GM04504 (cell line): ENCODE measurements around the gene CLTA.
"Not testable (repeated sequence)": the region's sequence is repeated elsewhere in the genome, so short reads cannot be mapped to it uniquely, and the experiment has no call there.

ENCODE experiments used
- DNase-seq: peaks from one replicate; pipeline ENCODE4 v3.0.0-alpha.2; 2012; ENCODE audit warnings: low read depth

The CLTA gene

DNA sequence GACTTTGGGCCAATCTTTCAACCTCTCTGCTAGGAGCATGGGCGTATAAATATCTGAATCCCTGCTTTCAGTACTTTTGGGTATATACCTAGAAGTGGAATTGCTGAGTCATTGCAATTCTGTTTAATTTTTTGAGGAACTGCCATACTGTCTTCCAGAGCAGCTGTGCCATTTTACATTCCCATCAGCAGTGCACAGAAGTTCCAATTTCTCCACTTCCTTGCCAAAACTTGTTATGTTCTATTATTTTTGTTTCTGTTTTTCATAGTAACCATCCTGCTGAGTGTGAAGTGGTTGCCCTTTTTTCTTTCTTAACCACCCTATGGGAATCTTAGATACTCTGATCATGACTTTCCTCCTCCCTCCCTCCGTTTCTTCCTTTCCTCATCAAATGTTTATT, 32.6 kb upstream of the CLTA start:
- no peak for DNase-seq

DNA sequence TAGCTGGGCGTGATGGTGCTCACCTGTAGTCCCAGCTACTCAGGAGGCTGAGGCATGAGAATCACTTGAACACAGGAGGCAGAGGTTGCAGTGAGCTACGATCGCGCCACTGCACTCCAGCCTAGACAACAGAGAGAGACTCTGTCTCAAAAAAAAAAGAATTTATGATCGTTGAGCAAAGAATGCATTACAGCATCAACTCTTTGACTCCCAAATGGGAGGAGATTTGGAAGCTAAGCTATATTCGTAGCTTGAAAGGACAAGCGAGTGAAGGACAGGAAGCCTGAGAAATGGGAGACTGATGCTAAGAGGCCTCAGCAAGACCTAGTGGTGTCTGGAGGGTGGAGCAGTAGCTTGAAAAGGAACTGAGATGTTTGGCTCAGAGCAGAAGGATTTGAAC, 31.8 kb upstream of the CLTA start:
- DNase-seq: no peak

DNA sequence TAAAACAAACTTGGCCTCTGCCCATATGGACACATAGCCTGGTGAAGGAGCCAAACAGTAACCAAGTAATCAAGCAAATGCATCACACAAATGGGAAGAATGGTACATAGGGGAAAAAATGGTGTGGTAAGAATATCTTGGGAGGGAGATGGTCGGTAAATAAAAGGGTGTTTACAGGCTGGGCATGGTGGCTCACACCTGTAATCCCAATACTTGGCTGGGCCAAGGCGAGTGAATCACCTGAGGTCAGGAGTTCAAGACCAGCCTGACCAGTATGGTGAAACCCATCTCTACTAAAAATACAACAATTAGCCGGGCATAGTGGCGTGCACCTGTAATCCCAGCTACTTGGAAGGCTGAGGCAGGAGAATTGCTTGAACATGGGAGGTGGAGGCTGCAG, 31.2 kb upstream of the CLTA start:
- DNase-seq: not testable (repeated sequence)

DNA sequence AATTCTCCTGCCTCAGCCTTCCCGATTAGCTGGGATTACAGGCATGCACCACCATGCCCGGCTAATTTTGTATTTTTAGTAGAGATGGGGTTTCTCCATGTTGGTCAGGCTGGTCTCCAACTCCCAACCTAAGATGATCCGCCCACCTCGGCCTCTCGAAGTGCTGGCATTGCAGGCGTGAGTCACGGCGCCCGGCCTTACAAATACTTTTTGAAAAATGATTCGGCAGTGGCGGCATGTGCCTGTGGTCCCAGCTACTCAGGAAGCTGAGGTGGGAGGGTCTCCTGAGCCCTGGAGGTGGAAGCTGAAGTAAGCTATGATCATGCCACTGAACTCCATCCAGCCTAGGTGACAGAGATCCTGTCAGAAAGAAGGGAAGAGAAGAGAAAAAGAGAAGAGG, 30.6 kb upstream of the CLTA start:
- not testable (repeated sequence) for DNase-seq

DNA sequence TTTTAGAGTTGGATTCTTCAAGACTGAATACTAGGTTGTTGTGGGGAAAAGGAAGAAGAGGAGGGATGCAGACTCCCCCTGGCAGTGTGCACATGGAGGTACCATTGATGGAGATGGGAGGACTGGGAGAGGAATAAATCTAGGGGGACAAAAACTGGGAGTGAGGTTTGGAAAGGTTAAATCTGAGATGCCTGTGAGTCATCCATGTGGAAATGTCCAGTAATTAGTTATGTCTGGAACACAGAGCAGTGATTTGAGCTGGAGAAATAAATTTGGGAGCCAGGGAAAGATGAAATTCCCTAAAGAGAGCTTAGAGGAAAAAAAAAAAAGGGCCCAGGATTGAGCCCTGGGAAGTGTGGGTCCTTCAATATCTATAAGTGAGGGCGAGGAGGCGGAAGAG, 29.5 kb upstream of the CLTA start:
- no peak for DNase-seq

DNA sequence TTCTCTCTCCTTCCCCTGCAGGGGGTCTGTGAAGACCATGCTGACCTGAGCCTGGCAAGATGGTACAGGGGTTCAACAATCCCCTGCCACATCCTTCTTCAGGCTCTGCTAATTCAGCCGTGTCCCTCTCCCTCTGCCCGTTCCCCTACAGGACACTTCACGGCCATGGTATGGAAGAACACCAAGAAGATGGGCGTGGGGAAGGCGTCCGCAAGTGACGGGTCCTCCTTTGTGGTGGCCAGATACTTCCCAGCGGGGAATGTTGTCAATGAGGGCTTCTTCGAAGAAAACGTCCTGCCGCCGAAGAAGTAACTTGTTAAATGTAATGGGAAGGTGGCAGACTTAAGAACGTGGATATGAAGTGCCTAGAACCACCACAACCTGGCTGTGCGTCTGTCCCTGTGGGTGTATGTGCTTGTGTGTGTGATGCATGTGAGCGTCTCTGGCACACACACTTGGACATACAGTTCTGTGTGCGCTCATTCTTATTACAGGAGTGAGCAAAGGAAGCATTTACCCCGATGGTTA, 28.4 kb upstream of the CLTA start:
- DNase-seq: no peak

DNA sequence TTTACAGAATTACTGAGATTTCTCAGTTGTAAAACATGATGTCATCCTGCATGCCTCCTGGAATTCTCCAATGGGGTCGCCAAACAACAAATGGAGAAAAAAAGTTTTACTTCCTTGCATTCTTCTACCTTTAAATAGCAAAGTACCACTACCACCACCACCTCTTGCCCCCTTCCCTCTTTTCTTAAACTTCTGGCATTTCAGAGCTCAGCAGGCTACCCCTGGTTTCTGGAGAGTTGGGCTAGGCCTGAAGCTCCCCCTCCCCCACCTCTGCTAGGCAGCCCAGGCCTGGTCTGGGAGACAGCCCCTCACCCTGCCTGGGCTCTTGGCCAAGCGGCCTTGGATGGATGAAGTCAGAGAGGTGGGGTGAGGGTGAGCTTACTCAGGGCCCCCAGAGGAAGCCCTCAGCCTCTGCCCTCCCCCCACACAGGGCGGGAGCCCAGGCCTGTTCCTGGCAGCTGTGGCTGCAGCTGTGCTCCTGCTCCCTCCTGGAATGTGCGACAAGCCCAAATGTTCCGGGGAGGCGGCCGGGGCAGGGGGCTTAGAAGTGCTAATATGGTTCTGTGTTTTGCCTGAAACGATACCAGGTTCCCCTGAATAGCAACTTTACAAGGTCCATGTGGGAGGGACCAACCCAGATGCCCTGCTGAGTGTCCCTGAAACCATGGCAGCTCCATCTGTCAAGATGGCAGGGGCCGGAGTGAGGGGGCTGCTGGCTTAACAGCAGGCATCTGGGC, 27.5 kb upstream of the CLTA start:
- DNase-seq: no peak

DNA sequence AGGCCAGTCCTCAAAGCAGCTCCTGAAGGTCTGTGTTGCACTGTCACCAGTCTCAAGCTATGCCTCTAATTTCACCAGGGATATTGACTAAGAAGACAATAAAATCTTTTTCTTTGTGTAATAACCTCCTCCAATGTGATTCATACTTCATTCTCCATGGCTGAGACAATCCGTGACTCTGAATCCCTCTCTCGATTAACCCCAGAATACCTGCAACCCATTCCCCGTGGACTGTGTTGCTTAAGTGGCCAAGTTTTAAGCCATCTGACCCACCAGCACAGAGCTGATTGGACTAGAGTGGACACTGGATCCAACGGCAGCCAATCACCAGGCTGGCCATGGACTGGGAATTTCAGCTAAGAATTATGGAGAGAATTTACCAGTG, 26.9 kb upstream of the CLTA start:
- DNase-seq: no peak

DNA sequence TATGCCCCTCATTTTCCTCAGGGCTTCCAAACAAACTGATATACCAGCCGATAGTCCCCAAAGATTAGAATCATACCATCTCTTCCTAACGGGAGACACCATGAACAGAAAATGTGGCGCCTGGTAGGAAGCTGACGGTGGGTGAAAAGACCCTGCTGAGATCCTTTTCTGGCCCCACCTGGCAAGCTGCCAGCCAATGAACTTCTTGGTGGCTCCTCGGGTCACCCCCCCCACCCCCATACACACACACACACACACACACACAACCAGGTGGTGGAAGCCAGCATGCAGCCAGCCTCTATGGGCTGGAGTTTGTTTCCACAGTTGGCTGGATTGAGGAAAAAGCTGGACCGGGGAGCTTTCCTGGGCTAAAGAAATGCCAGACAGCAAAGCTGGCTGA, 26.3 kb upstream of the CLTA start:
- DNase-seq: no peak

DNA sequence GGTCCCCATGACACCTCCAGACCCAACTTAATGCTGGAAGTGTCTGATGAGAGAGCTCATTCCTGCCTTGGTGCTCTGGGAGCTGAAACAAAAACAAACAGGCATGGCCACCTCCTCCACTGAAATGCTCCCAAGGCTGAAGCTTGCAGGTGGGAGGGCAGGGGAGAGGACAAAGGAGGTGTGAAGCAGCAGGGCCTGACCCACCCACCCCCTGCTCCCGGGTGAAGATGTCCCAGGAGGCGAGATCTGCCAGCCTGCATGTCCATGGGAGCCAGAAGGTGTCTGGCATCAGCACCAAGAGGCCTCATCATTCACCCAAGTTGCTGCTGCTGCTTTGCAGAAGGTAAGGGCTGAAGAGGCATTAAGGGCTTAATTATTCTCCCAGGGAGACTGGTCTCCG, 25.7 kb upstream of the CLTA start:
- DNase-seq: no peak

DNA sequence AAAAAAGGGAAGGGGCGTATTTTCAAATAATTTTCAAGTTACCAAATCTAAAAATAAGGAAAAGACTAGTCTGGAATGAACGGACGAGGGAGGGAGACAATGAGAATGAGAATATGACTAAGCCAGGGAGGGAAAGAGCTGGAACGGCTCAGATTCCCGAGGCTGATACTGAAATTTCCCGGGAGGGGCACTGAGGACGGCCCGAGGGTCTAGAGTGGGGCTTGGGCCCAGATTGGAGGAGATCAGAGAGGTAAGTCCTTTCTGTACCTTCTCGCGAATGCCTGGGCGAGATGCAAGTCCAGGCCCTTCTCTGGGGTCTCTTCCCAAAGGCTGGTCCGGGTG, 24.9 kb upstream of the CLTA start:
- DNase-seq: no peak

DNA sequence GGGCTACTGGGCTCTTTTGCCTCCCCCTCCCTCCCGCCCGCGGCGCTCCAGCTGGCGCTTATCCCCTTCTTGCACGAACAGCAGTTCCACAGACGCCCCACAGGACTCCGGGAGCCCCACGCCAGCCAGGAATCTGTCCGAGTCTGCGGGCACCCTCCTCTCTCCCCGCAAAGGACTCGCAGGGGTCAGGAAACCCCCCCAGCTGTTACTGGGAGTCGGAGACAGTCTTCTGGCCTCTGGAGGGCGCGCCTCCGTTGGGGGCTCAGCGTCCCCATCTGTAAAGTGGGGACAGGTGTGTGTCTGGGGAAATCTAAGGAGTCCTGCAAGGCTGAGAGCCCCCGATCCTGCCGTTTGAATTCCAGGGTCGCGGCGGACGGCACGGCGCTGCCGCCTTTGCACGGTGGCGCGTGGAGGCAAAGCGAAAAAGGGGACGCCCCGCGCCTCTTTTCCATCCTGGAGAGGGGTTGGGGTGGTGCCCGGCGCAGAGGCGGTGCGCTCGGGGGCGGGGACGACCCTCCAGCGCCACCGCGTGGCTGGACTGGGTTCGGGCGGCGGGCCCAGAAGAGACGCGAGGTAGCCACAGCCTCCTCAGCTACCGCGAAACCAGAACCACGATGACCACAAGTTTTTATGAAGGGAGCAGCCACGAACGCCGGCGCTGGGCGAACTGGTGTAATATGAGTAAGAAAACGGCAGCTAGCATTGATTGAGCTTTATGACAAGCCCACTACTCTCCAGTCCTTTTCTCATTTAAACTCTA, 24.4 kb upstream of the CLTA start:
- DNase-seq: peak; percentile 68

DNA sequence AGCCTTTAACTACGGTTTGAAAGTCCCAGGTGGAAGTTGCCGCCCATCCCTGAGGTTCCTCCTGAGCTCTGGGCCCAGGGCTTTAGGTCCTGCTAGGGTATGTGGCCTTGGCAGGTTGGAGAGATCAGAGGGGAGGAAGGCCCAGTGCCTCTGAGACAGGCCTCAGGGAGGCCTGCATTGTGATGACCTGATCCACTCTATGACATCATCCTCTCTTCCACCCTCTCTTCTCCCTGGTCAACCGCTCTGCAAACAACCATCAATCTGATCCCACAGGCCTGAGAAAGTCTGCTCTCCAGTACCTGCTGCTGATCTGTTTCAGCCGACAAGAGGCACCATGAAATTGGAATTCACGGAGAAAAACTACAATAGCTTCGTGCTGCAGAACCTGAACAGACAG, 21.6 kb upstream of the CLTA start, which contains the start of gene CCIN:
TSS of gene CCIN (plus strand) at position 223 of the 400 bp plus-strand sequence. CDS start at position 338, 115 bp downstream.
- DNase-seq: no peak

DNA sequence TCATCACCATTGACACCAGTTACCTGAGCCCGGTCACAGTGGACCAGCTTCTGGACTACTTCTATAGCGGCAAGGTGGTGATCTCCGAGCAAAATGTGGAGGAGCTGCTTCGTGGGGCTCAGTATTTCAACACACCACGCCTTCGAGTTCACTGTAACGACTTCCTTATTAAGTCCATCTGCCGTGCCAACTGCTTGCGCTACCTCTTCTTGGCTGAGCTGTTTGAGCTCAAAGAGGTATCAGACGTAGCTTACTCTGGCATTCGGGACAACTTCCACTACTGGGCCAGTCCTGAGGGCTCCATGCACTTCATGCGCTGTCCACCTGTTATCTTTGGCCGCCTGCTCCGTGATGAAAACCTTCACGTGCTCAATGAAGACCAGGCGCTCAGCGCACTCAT, 21.0 kb upstream of the CLTA start:
- DNase-seq: no peak

DNA sequence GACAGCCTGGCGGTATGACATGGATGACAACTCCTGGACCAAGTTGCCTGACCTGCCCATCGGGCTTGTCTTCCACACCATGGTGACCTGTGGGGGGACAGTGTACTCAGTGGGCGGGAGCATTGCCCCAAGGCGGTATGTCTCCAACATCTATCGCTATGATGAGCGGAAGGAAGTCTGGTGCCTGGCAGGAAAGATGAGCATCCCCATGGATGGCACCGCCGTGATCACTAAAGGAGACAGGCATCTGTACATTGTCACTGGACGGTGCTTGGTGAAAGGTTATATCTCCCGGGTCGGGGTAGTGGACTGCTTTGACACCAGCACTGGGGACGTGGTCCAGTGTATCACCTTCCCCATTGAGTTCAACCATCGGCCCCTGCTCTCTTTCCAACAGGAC, 20.2 kb upstream of the CLTA start:
- DNase-seq: no peak

DNA sequence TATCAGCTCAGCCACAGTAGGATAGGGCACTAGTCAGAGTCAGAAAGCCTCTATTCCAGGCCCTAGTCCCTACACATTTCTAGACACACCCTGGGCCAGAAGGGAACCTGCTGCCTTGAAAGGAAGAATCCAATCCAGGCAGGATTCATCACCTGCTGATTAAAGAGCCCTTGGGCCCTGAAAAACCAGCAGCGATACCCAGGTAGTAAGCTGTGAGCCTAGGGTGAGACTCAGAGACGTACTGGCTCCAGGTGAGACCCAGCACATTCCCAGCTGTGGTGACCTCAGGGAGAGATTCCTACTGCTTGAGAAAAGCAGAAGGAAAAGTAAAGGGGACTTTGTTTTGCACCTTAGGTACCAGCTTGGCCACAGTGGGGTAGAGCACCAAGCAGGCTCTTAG, 16.9 kb upstream of the CLTA start:
- DNase-seq: no peak

DNA sequence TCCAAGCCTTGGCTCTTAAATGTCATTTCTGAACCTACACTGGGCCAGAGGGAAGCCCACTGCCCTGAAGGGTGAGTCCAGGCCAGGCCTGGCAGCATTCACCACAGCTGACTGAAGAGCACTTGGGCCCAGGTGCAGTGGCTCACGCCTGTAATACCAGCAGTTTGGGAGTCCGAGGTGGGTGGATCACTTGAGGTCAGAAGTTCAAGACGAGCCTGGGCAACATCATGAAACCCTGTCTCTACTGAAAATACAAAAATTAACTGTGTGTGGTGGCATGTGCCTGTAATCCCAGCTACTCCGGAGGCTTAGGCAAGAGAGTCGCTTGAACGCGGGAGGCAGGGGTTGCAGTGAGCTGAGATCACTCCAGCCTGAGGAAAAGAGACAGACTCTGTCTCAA, 16.4 kb upstream of the CLTA start:
- no peak for DNase-seq

DNA sequence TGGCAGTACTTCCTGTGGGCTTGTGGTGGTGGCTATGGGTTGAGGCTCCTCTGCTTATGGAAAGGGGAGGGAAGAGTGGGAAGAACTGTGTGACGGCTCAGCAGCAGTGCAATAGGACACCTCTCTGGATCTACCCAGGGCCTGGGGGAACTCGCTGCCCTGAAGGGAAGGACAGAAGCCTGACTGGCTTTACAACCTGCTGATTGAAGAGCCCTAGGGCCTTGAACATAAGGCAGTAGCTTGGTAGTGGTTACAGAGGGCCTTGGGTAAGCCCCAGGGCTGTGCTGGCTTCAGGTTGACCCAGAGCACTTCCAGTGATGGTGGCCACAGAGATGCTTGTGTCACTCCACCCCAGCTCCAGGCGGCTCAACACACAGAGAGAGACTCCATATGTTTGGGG, 16.0 kb upstream of the CLTA start:
- DNase-seq: no peak

DNA sequence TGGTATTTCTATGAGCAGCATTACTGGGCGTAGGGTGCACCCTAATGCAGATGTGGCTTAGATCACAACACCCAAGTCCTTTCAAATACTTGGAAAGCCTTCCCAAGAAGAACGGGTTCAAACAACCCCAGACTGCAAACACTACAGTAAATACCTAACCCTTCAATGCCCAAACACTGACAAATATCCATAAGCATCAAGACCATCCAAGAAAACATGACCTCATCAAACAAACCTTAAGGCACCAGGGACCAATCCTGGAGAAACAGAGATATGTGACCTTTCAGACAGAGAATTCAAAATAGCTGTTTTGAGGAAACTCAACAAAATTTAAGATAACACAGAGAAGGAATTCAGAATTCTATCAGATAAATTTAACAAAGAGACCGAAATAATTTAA, 15.5 kb upstream of the CLTA start:
- not testable (repeated sequence) for DNase-seq

DNA sequence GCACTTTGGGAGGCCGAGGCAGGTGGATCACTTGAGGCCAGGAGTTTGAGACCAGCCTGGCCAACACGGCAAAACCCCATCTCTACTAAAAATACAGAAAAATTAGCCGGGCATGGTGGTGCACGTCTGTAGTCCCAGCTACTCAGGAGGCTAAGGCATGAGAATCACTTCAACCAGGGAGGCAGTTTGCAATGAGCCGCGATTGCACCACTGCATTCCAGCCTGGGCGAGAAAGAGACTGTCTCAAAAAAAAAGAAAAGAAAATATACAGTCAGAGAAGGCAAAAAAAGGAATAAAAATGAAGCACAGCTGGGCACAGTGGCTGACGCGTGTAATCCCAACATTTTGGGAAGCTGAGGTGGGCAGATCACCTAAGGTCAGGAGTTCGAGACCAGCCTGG, 14.2 kb upstream of the CLTA start:
- DNase-seq: not testable (repeated sequence)

DNA sequence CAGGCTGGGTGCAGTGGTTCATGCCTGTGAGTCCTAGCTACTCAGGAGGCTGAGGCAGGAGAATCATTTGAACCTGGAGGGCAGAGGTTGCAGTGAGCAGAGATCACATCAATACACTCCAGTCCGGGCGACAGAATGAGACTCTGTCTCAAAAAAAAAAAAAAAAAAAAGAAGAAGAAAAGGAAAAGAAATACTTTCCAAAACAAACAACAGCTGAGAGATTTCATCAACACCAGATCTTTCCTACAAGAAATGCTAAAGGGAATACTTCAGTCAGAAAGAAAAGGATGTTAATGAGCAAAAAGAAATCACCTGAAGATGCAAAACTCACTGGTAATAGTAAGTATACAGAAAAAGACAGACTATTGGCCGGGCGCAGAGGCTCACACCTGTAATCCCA, 13.2 kb upstream of the CLTA start:
- no peak for DNase-seq

DNA sequence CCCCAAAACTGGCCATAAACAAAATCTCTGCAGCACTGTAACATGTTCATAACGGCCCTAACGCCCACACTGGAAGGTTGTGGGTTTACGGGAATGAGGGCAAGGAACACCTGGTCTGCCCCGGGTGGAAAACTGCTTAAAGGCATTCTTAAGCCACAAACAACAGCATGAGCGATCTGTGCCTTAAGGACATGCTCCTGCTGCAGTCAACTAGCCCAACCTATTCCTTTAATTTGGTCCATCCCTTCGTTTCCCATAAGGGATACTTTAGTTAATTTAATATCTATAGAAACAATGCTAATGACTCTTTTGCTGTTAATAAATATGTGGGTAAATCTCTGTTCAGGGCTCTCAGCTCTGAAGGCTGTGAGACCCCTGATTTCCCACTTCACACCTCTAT, 10.5 kb upstream of the CLTA start:
- DNase-seq: not testable (repeated sequence)

DNA sequence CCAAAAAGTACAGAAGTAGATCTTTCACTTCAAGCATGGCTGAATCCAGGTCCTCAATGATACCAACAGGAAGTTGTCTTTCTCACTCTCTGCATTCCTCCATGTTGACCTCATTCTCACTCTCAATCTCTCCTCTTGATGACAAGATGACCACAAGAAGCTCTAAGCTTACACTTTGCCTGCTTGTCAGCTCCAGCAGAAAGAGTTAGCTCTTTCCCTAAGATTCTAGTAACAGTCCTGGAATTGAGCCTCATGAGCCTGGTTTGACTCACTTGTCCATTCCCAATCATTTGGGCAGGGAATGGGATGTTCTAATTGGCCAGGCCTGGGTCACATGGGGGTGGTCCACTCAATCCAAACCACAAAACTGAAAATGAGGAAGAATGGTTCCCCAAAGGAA, 3.3 kb upstream of the CLTA start:
- DNase-seq: peak; percentile 81

DNA sequence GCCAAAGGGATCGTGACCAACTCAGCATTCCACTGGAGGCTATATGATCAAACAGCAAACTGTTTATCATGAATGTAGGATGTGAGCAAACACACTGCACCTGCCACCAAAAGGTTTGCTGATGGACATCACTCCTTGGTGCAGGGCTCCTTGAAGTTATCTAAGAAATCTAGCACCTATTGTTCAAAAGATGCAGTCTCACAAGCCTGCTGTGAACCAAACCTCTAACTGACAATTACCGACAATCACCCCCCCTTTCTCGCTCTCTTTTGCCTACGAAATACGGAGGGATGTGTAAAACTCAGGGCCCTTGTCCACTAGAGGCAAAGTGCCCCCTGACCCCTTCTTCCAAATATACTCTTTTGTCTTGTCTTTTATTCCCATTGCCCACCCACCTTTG, 2.5 kb upstream of the CLTA start:
- no peak for DNase-seq
